ENCODE results near the gene TMEM37. TPM values are rescaled to one million over a fixed set of nuclear protein-coding genes. Genes with fewer than 3 reads are reported as not detected.

The TMEM37 gene
- total RNA-seq, 4 donors from 2014 or later: 1.6 to 10.0 (median 7.7) TPM

DNA sequence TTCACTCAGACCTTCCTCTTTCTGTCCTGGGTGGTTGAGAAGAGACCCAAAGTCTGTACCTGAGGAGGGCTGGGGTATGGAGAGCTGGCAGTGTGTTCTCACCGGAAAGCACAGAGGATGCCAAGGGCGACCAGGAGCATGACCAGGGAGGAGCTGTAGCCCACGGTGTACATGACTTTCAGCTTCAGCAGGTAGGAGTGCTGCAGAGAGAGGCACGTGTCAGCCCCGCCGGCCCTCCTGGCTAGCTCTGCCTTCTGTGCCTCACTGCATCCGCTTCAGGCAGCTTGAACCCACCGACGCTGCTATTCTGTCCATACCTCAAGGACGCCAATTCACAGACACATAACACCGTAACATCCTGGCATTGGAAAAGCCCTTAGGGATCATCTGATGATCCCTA lies 34.0 kb downstream of the TMEM37 start:
- Histone ChIP-seq H3K27ac (no peak overlapping the region), H3K4me1 (no peaks in the 10 kb centered on the region), H3K4me3 (no peak overlapping the region), H3K27me3 (no peaks in the 10 kb centered on the region), H3K9me3 (no peaks in the 10 kb centered on the region), H3K36me3 (no peaks in the 10 kb centered on the region)
- peak in 1 of 2 donors; percentile 26 for DNase-seq (ENCODE audit: low spot score in 2 of 2)
- 93% methylated on average over 11 of the region's 11 CpGs for WGBS
- TF ChIP-seq POLR2AphosphoS5 (IDR thresholded peaks at IDR 0.05) (no peak), POLR2A (IDR thresholded peaks at IDR 0.05) (no peak), EP300 (IDR thresholded peaks at IDR 0.05) (no peak)
- TF ChIP-seq, protein P1, sequence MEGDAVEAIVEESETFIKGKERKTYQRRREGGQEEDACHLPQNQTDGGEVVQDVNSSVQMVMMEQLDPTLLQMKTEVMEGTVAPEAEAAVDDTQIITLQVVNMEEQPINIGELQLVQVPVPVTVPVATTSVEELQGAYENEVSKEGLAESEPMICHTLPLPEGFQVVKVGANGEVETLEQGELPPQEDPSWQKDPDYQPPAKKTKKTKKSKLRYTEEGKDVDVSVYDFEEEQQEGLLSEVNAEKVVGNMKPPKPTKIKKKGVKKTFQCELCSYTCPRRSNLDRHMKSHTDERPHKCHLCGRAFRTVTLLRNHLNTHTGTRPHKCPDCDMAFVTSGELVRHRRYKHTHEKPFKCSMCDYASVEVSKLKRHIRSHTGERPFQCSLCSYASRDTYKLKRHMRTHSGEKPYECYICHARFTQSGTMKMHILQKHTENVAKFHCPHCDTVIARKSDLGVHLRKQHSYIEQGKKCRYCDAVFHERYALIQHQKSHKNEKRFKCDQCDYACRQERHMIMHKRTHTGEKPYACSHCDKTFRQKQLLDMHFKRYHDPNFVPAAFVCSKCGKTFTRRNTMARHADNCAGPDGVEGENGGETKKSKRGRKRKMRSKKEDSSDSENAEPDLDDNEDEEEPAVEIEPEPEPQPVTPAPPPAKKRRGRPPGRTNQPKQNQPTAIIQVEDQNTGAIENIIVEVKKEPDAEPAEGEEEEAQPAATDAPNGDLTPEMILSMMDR (IDR thresholded peaks at IDR 0.05): no peak

GRCh38 chr2:119466373-119466772 lies 34.7 kb downstream of the TMEM37 start:
- H3K27me3 ChIP-seq: no peaks in the 10 kb centered on the region
- H3K4me1 ChIP-seq: no peaks in the 10 kb centered on the region
- peak in 1 of 2 donors; percentile 8 for DNase-seq (ENCODE audit: low spot score in 2 of 2)
- H3K9me3 ChIP-seq: no peaks in the 10 kb centered on the region
- no peaks in the 10 kb centered on the region for H3K36me3 ChIP-seq
- WGBS: 95% methylated on average over 4 of the region's 4 CpGs
- TF ChIP-seq POLR2AphosphoS5 (IDR thresholded peaks at IDR 0.05) (no peak), POLR2A (IDR thresholded peaks at IDR 0.05) (no peak), EP300 (IDR thresholded peaks at IDR 0.05) (no peak)
- TF ChIP-seq, protein P1 (IDR thresholded peaks at IDR 0.05): no peak
- no peak overlapping the region for H3K4me3 ChIP-seq
- no peak overlapping the region for H3K27ac ChIP-seq

GRCh38 chr2:119468154-119468955 lies 36.7 kb downstream of the TMEM37 start:
- WGBS: 57% methylated on average over 3 of the region's 3 CpGs
- Histone ChIP-seq H3K27ac (no peak overlapping the region), H3K4me1 (no peaks in the 10 kb centered on the region), H3K4me3 (no peak overlapping the region), H3K9me3 (no peaks in the 10 kb centered on the region), H3K27me3 (no peaks in the 10 kb centered on the region), H3K36me3 (no peaks in the 10 kb centered on the region)
- peak; percentile 5 to 20 for DNase-seq (ENCODE audit: low spot score in 2 of 2)
- TF ChIP-seq, protein P1 (IDR thresholded peaks at IDR 0.05): no peak
- TF ChIP-seq EP300 (IDR thresholded peaks at IDR 0.05) (no peak), POLR2A (IDR thresholded peaks at IDR 0.05) (no peak), POLR2AphosphoS5 (IDR thresholded peaks at IDR 0.05) (no peak)

DNA sequence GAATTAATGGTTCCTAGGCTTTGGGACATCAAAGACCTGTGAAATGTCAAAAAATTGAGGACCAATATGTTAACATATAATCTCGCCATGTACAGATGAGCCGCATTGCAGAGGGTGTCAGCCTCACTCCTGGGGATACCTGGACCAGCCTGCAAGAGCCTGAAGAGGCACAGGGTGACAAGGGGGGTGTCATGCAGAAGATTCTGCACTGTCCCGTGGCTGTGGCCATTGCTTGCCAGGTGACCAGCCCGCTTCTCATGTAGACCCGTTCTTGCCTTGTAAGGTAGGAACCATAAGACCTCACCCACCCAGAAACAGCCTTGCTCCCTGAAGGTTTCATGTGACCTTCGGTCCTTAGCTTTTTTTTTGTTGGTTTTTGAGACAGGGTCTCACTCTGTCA lies 37.5 kb downstream of the TMEM37 start:
- 88% methylated on average over 6 of the region's 6 CpGs for WGBS
- Histone ChIP-seq H3K9me3 (no peaks in the 10 kb centered on the region), H3K36me3 (no peaks in the 10 kb centered on the region), H3K4me3 (no peak overlapping the region), H3K27me3 (no peaks in the 10 kb centered on the region), H3K27ac (no peak overlapping the region), H3K4me1 (no peaks in the 10 kb centered on the region)
- DNase-seq (ENCODE audit: low spot score in 2 of 2): peak; percentile 16 to 55
- TF ChIP-seq, protein P1 (IDR thresholded peaks at IDR 0.05): no peak
- TF ChIP-seq POLR2AphosphoS5 (IDR thresholded peaks at IDR 0.05) (no peak), EP300 (IDR thresholded peaks at IDR 0.05) (no peak), POLR2A (IDR thresholded peaks at IDR 0.05) (no peak)

GRCh38 chr2:119469661-119470297 lies 38.1 kb downstream of the TMEM37 start:
- H3K4me3 ChIP-seq: no peak overlapping the region
- no peak overlapping the region for H3K27ac ChIP-seq
- no peaks in the 10 kb centered on the region for H3K36me3 ChIP-seq
- WGBS: 42% methylated on average over 2 of the region's 2 CpGs
- no peaks in the 10 kb centered on the region for H3K27me3 ChIP-seq
- H3K9me3 ChIP-seq: no peaks in the 10 kb centered on the region
- H3K4me1 ChIP-seq: no peaks in the 10 kb centered on the region
- TF ChIP-seq, protein P1 (IDR thresholded peaks at IDR 0.05): no peak
- TF ChIP-seq EP300 (IDR thresholded peaks at IDR 0.05) (no peak), POLR2A (IDR thresholded peaks at IDR 0.05) (no peak), POLR2AphosphoS5 (IDR thresholded peaks at IDR 0.05) (no peak)
- DNase-seq (ENCODE audit: low spot score in 2 of 2): peak in 1 of 2 donors; percentile 13
